ENCODE results near the gene ARMH3.
"Not testable (repeated sequence)": the region's sequence is repeated elsewhere in the genome, so short reads cannot be mapped to it uniquely, and the experiment has no call there.

The ARMH3 gene

DNA sequence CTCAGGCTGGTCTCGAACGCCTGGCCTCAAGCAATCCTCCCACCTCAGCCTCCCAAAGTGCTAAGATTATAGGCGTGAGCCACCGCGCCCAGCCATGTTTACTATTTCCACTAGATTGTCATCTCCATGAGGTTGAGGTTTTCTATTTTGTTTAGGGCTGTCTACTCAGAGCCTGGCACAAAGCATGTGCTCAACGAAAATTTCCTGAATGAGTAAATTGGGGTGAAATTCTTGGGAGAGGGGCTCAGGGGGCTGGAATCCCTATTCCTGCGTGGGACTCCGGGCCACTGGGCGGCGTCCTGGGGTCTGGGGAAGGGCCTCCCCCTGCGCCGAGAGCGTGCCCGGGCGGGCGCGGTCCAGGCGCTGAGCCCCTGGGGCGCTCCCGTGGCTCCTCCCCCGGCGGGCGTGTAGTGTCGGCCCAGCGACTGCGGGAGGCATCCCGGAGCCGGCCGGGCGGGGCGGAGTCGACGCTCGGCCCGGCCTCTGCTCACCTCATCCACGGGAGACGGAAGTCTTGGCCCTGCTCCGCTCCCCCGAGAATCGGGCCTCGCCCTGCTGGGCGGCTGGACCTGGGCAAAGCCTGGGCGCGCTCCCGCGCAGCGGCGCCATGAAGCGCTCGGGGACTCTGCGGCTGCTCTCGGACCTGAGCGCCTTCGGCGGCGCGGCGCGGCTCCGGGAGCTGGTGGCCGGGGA, 9.0 kb upstream of the ARMH3 start, which contains the start of gene HPS6:
Gene HPS6 (plus strand): TSS at position 482 of the 693 bp plus-strand sequence. CDS start 126 bp downstream, at position 608.
- peaks cover 11% of the 10 kb centered on the region for H4K20me1 ChIP-seq (ENCODE audit: control insufficient read depth, insufficient read depth, low read depth, low read length)
- no peak for TF ChIP-seq EZH2phosphoT487 (IDR thresholded peaks at IDR 0.05; ENCODE audit: borderline replicate concordance, low read length)
- TF ChIP-seq, protein P1, sequence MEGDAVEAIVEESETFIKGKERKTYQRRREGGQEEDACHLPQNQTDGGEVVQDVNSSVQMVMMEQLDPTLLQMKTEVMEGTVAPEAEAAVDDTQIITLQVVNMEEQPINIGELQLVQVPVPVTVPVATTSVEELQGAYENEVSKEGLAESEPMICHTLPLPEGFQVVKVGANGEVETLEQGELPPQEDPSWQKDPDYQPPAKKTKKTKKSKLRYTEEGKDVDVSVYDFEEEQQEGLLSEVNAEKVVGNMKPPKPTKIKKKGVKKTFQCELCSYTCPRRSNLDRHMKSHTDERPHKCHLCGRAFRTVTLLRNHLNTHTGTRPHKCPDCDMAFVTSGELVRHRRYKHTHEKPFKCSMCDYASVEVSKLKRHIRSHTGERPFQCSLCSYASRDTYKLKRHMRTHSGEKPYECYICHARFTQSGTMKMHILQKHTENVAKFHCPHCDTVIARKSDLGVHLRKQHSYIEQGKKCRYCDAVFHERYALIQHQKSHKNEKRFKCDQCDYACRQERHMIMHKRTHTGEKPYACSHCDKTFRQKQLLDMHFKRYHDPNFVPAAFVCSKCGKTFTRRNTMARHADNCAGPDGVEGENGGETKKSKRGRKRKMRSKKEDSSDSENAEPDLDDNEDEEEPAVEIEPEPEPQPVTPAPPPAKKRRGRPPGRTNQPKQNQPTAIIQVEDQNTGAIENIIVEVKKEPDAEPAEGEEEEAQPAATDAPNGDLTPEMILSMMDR (IDR thresholded peaks at IDR 0.05; ENCODE audit: low read depth, low read length, poor library complexity, severe bottlenecking): peak; percentile 66
- no peaks in the 10 kb centered on the region for H3F3A ChIP-seq (ENCODE audit: control insufficient read depth, insufficient read depth)
- no peaks in the 10 kb centered on the region for H3K9me2 ChIP-seq (replicated peaks; ENCODE audit: control insufficient read depth, low read length)
- peaks cover 41% of the 10 kb centered on the region for H3K36me3 ChIP-seq (ENCODE audit: control insufficient read depth, low read length)
- no peaks in the 10 kb centered on the region for H3K9me3 ChIP-seq (ENCODE audit: control insufficient read depth, insufficient read depth, low read length)
- H3K4me3 ChIP-seq (ENCODE audit: low read length): peak within 1 kb of the TSS; percentile 94
- peak within 1 kb of the TSS; percentile 46 for H3K27ac ChIP-seq (ENCODE audit: low read depth, low read length)
- peaks cover 35% of the 10 kb centered on the region for H3K4me1 ChIP-seq (ENCODE audit: control insufficient read depth, low read length)
- peak within 1 kb of the TSS; percentile 90 for H3K4me2 ChIP-seq (ENCODE audit: low read length)
- H3K27me3 ChIP-seq (ENCODE audit: control insufficient read depth, low read length): no peaks in the 10 kb centered on the region
- peaks cover 45% of the 10 kb centered on the region for H3K79me2 ChIP-seq (ENCODE audit: control insufficient read depth, low read length)

DNA sequence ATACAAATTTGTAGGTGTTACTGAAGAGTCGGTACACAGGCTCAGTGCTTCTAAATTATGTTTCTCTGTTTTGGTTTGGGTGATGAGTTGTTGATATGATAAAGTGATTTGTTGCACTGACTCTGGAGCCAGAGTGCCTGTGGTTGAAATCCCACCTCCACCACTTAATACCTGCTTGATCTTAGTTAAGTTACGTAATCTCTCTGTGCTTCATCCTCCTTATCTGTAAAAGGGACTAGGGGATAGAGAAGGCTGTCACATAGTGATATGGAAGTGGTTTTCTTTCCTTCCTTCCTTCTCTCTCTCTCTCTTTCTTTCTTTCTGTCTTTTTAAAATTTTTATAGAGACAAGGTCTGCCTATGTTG, 8.5 kb upstream of the ARMH3 start:
- Histone ChIP-seq H3K9me3 (ENCODE audit: control insufficient read depth, insufficient read depth, low read length) (no peaks in the 10 kb centered on the region), H3F3A (ENCODE audit: control insufficient read depth, insufficient read depth) (no peaks in the 10 kb centered on the region), H3K4me1 (ENCODE audit: control insufficient read depth, low read length) (peaks cover 35% of the 10 kb centered on the region), H3K36me3 (ENCODE audit: control insufficient read depth, low read length) (peaks cover 40% of the 10 kb centered on the region), H3K27ac (ENCODE audit: low read depth, low read length) (peak overlapping the region; percentile 12; the same call in 1 of the 2 replicates), H4K20me1 (ENCODE audit: control insufficient read depth, insufficient read depth, low read depth, low read length) (peaks cover 10% of the 10 kb centered on the region), H3K27me3 (ENCODE audit: control insufficient read depth, low read length) (no peaks in the 10 kb centered on the region), H3K4me3 (ENCODE audit: low read length) (peak overlapping the region; percentile 94), H3K4me2 (ENCODE audit: low read length) (peak overlapping the region; percentile 90), H3K9me2 (replicated peaks; ENCODE audit: control insufficient read depth, low read length) (no peaks in the 10 kb centered on the region), H3K79me2 (ENCODE audit: control insufficient read depth, low read length) (peaks cover 44% of the 10 kb centered on the region)
- TF ChIP-seq, protein P1 (IDR thresholded peaks at IDR 0.05; ENCODE audit: low read depth, low read length, poor library complexity, severe bottlenecking): no peak
- TF ChIP-seq EZH2phosphoT487 (IDR thresholded peaks at IDR 0.05; ENCODE audit: borderline replicate concordance, low read length): no peak

DNA sequence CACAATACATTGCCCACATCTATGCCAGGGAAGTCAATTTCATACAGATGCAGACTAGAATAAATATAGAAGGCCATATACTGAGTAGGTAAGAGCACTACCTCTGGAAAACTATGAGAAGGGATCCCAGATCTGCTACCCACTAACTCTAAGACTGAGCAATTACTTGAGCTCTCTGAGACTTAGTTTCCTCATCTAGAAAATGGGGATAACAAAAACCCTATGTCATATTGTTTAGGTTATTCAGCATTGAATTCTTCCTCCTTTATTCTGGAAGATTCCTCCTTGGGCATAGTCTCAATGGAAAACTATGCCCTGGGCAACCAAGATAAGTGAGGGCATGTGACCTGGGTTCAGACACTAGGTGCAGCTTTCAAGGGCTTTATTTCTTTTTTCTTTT, 4.0 kb upstream of the ARMH3 start:
- Histone ChIP-seq H3K4me2 (ENCODE audit: low read length) (no peak overlapping the region), H3K79me2 (ENCODE audit: control insufficient read depth, low read length) (peaks cover 9% of the 10 kb centered on the region), H3F3A (ENCODE audit: control insufficient read depth, insufficient read depth) (no peaks in the 10 kb centered on the region), H3K27ac (ENCODE audit: low read depth, low read length) (no peak overlapping the region), H3K9me3 (ENCODE audit: control insufficient read depth, insufficient read depth, low read length) (no peaks in the 10 kb centered on the region), H3K27me3 (ENCODE audit: control insufficient read depth, low read length) (no peaks in the 10 kb centered on the region), H3K9me2 (replicated peaks; ENCODE audit: control insufficient read depth, low read length) (no peaks in the 10 kb centered on the region), H3K4me1 (ENCODE audit: control insufficient read depth, low read length) (peaks cover 14% of the 10 kb centered on the region), H3K4me3 (ENCODE audit: low read length) (no peak overlapping the region), H3K36me3 (ENCODE audit: control insufficient read depth, low read length) (peaks cover 3% of the 10 kb centered on the region; the same call in 1 of the 2 replicates), H4K20me1 (ENCODE audit: control insufficient read depth, insufficient read depth, low read depth, low read length) (no peaks in the 10 kb centered on the region)
- TF ChIP-seq, protein P1 (IDR thresholded peaks at IDR 0.05; ENCODE audit: low read depth, low read length, poor library complexity, severe bottlenecking): no peak
- TF ChIP-seq EZH2phosphoT487 (IDR thresholded peaks at IDR 0.05; ENCODE audit: borderline replicate concordance, low read length): no peak

DNA sequence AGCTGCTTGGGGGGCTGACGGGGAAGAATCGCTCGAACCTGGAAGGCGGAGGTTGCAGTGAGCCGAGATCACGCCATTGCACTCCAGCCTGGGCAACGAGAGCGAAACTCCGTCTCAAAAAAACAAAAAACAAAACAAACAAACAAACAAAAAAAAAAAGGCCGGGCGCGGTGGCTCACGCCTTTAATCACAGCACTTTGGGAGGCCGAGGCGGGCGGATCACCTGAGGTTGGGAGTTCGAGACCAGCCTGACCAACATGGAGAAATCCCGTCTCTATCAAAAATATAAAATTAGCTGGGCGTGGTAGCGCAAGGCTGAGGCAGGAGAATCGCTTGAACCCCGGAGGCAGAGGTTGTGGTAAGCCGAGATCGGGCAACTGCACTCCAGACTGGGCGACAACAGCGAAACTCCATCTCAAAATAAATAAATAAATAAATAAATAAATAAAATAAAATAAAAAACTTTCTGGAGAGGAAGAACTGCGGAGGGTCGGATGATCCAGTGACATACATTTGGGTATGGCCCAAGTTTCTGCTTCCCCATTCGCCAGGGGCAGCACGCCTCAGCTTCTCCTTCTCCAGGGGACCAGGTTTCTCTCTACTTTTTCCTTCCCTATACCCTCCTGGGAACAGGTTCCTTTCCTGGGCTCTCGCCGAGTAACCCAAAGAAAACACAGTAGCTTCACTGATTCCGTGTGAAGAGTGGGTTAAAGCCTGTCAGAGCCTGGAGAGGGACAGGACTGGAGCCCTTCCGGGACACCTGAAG, 909 bp downstream of the ARMH3 start:
- Histone ChIP-seq H3K4me2 (ENCODE audit: low read length) (peak overlapping the region; percentile 74), H3K4me1 (ENCODE audit: control insufficient read depth, low read length) (peaks cover 26% of the 10 kb centered on the region), H3K79me2 (ENCODE audit: control insufficient read depth, low read length) (peaks cover 52% of the 10 kb centered on the region), H3K27ac (ENCODE audit: low read depth, low read length) (peak overlapping the region; percentile 21), H3K4me3 (ENCODE audit: low read length) (peak overlapping the region; percentile 95)
- not testable (repeated sequence) for H3K9me3 ChIP-seq (ENCODE audit: control insufficient read depth, insufficient read depth, low read length); H3F3A ChIP-seq (ENCODE audit: control insufficient read depth, insufficient read depth); H3K36me3 ChIP-seq (ENCODE audit: control insufficient read depth, low read length); H3K27me3 ChIP-seq (ENCODE audit: control insufficient read depth, low read length); H3K9me2 ChIP-seq (replicated peaks; ENCODE audit: control insufficient read depth, low read length); H4K20me1 ChIP-seq (ENCODE audit: control insufficient read depth, insufficient read depth, low read depth, low read length)

Data from DOHH2 (cell line).